Keratinocyte (primary cell): ENCODE measurements around the gene FGD2.

ENCODE experiments used
- CTCF ChIP-seq, 3 experiments: IDR thresholded peaks in 1 of 3; conservative IDR thresholded peaks in 1 of 3; optimal IDR thresholded peaks in 1 of 3; 2 replicates in 2 of 3; 3 replicates in 1 of 3; pipeline versions ENCODE3 to v1.5.1; 2011; ENCODE audit warnings: low read length in 3 of 3, mild to moderate bottlenecking in 3 of 3, moderate library complexity in 2 of 3, control low read depth in 1 of 3, inconsistent platforms in 1 of 3; ENCODE audit not compliant: insufficient read depth in 2 of 3; ENCODE audit errors: extremely low read depth in 1 of 3
- EZH2 ChIP-seq: IDR thresholded peaks from one replicate; pipeline ENCODE4 v1.6.1; 2012; ENCODE audit warnings: inconsistent platforms, mild to moderate bottlenecking, low read length, moderate library complexity

DNA sequence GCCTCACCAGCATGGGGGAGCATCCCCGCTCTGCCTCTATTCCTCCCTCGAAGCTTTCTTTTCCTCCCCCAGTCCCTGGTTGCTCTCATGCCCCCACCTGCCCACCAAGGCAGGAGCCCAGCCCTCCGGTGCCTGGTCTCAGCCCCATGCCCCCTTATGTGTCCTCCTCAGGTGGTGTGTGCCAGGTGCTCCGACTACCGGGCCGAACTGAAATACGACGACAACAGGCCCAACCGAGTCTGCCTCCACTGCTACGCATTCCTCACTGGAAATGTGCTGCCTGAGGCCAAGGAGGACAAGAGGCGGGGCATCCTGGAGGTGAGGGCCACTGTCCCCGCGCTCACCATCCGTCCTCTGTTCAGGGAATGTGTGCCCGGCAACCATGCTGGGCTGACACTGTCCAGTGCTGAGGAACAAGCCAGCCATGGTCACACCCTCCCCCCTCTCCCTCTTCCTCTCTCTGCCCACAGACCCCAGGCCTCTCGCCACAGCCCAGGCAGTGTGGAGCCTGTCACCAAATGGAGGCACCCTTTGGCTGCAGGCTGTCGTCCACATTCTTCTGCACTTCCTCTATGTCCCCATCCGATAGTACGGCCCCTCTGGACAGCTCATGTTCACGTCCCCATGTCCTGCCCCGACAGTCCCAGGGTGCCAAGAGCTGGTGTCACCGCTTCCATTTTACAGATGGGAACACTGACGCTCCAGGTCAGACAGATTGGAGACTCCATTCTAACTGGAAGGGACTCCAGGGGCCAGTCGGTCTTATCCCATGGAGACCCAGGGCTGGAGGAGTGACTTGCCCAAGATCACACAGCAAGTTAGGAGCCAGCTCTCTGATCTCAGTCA lies 20.4 kb downstream of the FGD2 start:
- TF ChIP-seq CTCF (optimal IDR thresholded peaks at IDR 0.05 in 1 of 3, IDR thresholded peaks at IDR 0.05 in 1 of 3, conservative IDR thresholded peaks at IDR 0.05 in 1 of 3; ENCODE audit: extremely low read depth in 1 of 3, insufficient read depth in 2 of 3, low read length in 3 of 3), result no peak
- TF ChIP-seq EZH2, result no peak
